NCI-H1694 treated with DMSO at 0.1 percent for 48 hours (cell line): ENCODE data around the gene EEPD1.
A peak's percentile ranks its signal among the peaks of the same experiment; 100 is the strongest.
"Not testable (repeated sequence)": the region's sequence is repeated elsewhere in the genome, so short reads cannot be mapped to it uniquely, and the experiment has no call there.

Experiments used
- DNase-seq: peaks from one replicate; lab custom pipeline; 2025; lab: John Stamatoyannopoulos, UW

EEPD1 gene

DNA sequence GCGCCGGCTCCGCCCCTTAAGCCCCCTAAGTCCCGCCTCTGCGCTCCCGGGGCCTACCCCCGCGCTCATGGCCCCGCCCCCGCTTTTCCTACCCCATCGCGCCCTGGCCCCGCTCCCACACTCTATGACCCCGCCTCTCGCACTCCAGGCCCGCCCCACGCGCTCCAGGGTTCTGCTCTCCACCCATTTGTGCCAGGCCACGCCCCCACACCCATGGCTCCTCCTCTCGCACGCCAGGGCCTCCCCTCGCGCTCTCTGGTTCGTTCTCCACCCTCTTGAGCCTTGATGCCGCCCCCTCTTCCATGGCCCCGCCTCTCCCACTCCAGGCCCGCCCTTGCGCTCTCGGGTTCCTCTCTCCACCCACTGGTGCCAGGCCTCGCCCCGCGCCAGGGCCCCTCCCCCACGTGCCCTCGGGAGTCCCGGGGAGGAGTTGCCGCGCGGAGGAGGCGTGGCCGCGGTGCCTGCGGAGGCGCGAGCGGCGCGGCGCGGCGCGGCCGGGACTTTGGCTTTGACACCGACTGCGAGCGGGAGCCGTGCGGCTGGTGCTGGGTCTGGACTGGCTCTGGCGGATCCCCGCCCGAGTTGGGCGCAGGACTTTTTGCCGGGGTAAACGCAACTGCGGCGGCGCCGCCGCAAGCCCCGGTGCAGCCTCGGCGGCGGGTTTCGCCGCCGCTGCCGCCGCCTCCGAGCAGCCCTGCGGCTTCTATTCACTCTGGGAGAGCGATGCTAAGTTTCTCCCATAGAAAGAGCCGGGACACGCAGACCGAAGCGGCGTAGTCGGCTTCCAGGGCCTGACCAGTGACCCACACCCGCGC, at the start of gene EEPD1:
TSS of gene EEPD1 (plus strand) at position 499 of the 815 bp plus-strand sequence. CDS start 1,071 bp downstream, outside the sequence.
- DNase-seq, result peak; percentile 97

DNA sequence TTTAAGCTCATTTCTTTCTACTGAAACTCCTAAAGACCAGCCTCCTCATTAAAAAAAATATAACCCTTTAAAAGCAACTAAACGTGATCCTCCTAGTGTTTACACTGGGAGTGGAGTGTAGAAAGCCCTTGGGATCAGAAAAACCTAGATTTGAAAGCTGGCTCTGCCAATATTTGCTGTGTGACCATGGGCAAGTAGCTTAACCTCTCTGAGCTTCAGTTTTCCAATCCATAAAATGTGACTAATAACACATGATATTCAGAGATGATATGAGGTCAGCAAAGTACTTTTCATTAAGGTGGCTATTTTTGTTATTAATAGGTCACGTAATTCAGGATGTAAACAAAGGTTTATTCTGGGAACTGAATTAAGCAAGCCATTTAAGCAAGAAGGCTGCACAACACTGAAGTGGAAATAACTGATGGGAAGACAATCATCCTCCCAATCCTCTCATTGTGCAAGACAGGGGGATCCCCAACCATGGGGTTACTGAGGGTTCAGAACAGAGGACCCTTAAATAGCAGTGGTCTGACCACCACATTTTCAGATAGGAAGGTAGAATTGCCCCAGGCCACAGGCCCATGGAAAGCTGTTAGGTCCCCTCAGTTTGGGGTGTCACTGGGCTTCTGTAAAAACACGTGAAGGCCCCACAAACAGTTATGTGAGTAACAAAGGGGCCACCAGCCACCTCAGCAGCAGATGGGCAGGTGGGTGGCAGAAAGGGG, 49.1 kb upstream of the EEPD1 start:
- DNase-seq, result no peak

DNA sequence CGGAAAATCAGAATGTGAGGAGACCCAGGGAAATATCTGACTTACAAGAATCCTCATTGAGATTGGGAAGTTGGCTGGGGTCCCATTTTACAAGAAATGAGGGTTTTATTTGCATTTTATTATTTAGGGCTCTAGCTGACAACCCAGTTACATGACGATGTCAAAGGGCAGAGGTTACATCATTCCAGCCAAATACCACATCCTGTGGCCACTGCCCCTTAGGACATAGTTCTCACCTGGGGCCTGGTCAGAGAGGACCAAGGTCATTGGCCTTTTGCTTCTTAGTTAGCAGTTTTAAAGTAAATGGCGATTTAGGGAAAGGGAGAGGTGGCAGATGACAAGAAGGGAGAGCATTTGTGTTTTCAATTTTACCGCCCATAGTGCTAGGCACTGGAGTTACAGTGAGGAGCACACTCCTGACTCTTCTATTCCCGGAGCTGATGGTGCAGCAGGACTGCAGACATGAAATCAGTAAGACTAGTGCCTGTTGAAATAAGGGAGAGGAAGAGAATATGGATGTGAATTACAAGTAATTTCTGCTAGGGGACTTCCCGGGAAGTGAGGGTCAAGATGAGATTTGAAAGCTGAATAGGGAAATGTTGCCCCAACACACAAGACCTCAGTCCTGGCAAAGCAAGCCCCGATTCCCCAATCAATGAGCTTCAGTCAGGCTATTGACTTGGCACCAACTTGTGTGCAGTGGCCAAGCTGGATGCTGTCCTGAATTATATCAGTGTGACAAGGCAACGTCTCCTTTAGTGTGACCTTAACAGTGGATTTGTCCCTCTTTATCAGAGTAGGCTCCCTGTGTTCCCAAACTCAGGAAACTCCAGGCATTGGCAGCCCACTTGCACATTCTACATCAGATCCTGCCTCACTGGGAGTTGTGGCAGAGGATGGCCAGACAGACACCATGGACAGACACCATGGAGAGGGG, 45.8 kb upstream of the EEPD1 start:
- DNase-seq, result not testable (repeated sequence)

DNA sequence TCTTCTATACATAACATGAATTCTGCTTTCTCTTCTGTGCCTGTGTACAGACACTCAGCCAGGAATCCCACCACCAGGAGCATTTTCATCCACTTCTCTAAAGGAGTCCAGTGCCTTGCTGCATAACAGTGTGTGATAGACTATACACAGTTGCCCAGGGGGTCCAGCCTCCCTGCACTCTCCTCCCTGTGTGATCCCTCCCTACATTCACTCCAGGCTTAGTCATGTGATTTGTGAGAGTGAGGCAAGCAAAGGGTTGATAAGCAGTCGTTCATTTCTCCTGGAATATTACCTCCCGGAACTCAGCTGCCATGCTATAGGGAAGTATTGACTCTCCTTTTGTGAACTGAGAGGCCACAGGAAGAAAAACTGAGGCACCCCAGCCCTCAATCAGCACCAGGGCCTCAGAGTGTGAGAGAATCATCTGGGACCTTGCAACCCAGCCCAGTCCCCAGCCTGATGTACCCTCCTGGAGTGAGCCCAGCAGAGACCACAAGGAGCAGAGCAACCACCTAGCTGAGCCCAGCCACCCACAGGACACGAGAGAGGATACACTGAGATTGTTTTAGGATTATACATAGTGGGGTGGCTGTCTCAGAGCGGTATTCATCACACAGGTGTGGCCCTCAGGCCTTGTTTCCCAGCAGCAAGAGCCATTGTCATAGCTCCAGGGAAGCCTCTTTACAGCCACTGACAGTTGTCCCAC, 45.0 kb upstream of the EEPD1 start:
- no peak for DNase-seq

DNA sequence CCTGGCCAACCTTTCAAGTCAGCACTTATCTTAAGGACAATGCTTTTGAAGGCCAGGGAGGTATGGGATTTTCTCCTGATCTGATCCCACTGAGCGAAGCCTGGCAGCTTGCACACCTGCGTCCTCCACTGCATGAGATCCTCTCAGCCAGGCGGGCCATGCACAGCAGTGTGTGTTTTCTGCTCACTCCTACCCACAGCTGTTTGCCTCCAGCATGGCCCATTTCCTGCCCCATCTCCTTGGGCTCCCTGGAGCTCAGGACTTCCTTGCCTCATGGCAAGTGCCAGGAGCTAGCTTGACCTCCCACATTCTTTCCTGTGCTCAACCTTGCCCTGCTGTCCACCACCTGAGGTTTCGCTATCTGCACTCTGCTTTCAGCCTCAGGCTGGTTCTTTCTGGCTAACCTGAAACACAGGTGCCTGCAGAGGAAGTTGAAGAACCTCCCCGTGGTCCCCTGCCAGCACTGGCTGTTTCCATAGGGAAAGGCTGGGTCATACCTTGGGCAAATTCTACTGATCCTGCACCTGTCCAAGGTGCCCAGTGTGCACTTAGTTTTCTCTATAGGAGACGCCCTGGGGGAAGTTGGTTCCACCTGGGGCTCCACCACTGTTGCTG, 43.9 kb upstream of the EEPD1 start:
- DNase-seq, result no peak

DNA sequence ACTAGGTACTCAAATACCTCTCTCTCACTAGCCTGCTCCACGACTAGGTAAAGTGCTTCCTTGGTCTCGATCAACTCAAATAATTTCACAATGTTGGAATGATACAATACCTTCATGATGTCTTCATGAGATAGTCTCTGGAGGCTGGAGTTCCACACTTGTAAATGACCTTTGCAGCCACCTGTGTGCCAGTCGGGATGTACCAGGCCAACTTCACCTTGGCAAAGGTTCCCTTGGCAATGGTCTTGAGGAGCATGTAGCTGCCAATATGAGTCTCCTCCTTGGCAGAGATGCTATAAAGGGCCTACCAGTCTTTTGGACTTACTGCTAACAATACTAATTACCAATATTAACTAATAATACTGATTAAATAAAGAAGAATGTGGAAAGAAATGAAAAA, 42.5 kb upstream of the EEPD1 start:
- no peak for DNase-seq

DNA sequence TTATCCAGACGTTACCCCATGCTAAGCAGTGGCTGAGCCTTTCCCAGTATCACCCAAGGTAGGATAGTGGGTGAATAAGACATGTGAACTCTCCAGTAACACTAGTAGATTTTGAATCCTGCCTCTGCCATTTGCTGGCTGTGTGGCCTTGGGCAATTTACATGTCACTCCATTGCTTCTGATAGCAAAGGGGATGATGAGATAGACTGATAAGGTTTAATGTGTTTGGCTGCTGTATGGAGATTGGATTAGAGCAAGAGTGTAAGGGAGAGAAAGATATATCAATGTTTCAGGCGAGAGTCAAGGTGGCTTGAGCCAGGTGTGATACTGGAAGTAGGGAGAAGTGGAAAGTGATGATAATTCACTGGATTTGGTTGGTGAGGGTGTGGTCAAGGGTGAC, 40.1 kb upstream of the EEPD1 start:
- no peak for DNase-seq

DNA sequence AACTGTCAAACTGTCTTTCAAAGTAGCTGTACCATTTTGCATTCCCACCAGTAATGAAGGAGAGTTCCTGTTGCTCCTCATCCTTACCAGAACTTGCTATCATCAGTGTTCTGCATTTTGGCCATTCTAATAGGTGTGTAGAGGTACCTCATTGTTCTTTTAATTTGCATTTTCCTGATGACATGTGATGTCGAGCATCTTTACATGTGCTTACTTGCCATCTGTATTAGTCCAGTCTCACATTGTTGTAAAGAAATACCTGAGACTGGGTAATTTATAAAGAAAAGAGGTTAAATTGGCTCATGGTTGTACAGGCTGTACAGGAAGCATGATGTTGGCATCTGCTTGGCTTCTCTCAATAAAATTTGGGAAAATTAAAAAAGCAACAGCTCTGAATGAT, 38.7 kb upstream of the EEPD1 start:
- DNase-seq, result no peak

DNA sequence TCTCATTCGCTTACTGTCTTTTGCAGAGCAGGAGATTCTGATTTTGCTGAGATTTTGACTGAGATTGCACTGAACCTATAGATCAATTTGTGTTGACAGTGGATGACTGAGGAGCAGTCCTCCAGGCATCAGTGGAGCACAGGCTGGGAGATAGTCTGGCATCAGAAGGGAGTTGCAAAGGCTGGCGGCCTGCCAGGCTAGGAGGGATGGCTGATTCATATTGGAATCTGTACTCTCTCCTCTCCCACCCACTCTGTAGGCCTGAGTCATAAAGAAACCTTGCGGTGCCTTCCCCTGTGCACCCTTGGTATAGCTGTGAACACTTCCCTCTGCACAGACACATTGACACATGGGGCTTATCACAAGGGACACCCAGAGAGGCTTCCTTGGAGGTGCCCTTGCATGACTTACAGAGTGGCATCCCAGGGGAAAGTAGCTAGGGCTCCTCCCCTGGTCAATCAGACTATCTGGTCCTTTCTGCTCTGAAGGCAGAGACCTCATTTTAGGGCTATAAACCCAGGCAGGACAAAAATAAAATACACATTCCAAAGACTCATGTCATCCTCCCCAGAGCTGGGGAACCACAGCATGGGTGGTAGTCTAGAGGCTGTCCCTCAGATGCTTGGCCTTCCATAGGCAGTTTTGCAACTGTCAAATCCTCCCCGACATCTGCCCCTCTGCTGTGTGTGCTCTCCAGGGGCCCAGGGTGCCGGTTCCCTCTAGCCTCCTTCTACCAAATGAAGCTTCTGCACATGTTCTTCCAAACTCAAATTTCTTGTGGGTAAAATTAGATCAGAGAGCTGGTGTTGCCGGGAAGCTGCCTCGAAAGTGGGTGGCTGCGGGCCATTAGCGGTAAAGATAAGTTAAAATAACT, 37.4 kb upstream of the EEPD1 start:
- DNase-seq, result peak; percentile 65

DNA sequence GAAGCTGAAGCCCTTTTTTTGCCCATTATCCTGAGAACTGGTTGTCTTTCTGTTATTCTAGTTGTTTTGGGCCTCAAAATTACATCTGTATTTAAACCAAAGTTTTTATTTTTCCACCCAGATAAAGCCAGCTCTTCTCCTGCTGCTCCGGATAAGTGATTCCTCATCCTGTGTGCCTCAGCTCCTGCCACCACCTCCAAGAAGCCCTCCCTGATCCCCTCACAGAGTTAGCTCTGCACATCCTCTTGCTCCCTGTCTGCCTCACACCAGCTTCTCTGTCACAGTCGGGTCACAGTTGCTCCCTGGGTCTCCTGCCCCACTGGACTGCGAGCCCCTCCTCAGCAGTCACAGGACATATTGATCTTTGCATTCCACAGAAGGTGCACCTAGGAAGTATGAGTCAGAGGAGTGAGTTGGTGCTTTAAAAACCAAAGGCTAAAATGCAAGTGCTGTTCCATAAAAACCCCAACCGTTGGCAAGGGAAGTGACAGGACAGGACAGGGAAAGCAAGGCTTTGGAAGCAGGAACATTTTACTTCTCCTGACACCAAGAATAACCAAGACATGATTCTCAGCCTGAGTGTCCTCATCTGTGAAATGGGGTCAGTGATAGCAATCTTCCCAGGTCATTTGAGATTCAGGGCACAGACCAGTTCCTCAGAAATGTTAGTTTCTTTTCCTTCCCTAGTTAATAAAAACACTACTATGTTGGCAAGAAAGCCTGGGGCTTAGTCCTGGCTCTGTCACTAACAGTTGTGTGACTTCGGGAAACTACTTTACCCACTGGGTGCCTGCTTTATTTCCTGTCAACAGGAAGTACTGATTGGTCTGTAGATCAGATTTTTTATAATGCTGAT, 36.5 kb upstream of the EEPD1 start:
- no peak for DNase-seq

DNA sequence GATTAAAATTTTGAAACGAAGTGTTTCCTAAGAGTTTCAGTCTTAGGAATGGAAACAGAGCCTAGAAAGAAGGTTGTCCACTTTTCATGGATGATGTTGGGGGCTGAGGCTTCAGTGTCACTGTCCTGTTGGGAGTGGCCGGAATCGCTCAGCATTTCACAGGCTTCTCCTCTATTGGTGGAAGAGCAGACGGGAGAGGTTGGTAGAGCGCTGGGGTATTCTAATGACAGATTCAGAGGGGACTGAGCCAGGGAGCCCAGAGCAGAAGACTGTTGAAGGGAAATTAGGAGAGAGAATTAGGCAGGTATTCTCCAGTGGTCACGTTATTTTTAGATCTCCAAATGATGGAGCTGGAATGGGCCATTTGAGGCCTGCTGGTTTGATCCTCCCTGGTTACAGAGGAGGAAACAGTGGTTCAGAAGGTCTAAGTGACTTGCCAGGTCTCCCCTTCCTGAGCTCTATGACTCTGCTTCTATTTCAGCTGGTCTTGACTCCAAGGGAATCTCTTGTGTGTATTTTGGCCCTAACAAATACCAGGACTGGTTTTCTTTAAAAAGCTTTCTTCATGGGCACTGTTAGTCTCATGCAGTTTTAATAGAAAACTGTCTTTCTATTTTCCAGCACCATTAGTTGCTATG, 35.7 kb upstream of the EEPD1 start:
- no peak for DNase-seq

DNA sequence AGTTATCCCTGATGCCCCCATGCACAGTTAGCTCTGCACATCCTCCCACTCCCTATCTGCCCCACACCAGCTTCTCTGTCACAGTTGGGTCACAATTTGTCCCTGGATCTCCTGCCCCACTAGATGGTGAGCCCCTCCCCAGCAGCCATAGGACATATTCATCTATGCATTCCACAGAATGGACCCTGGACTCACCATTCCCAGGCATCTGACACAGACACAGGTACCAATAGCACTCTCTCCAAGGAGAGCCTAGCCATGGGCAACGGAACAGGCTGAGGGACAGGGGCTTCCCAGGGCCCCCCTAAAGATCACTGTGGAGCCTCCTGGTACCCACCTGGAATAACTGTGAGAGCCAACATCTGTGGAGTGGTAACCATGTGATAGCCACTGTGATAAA, 34.7 kb upstream of the EEPD1 start:
- DNase-seq, result no peak

DNA sequence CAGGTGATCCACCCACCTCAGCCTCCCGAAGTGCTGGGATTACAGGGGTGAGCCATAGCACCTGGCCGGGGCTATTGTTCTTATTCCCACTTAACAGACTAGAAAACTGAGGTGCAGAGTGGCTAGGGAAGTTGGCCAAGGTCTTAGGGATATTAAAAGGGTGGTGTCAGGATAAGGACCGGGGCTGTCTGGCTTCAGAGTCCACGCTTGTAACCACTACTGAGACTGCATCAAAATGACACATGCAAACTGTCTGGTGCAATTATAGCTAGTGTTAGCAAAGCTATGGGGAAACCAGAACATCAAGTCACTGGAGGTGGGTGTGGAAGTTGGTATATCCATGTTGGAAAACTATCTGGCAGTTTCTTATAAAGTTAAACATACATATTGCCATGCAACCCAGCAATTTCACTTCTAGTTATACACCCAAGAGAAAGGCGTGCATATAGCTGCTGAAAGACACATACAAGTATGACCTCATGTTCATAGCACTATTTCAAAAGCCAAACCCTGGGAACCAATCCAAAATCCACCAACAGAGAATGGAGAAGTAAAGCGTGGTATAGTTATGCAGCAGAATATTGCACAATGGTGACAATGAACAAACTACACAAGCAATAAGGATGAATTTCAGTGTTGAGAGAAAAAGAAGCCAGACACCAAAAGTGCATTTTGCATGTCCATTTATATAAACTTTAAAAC, 33.9 kb upstream of the EEPD1 start:
- DNase-seq, result no peak

DNA sequence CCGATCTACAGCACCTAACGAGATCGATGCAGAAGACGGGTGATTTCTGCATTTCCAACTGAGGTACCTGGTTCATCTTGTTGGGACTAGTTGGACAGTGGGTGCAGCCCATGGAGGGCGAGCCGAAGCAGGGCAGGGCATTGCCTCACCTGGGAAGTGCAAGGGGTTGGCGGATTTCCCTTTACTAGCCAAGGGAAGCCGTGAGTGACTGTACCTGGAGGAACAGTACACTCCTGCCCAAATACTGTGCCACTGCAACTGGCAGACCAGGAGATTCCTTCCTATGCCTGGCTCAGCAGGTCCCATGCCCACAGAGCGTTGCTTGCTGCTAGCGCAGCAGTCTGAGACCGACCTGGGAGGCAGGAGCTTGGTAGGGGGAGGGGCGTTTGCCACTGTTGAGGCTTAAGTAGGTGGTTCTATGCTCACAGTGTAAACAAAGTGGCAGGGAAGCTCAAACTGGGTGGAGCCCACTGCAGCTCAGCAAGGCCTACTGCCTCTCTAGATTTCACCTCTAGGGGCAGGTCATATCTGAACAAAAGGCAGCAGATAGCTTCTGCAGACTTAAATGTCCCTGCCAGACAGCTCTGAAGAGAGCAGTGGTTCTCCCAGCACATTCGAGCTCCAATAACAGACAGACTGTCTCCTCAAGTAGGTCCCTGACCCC, 32.9 kb upstream of the EEPD1 start:
- DNase-seq, result not testable (repeated sequence)

DNA sequence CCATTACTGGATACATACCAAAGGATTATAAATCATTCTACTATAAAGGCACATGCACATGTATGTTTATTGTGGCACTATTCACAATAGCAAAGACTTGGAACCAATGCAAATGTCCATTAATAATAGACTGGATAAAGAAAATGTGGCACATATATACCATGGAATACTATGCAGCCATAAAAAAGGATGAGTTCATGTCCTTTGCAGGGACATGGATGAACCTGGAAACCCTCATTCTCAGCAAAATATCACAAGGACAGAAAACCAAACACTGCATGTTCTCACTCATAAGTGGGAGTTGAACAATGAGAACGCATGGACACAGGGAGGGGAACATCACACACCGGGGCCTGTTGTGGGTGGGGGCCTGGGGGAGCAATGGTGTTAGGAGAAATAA, 27.4 kb upstream of the EEPD1 start:
- DNase-seq, result not testable (repeated sequence)

DNA sequence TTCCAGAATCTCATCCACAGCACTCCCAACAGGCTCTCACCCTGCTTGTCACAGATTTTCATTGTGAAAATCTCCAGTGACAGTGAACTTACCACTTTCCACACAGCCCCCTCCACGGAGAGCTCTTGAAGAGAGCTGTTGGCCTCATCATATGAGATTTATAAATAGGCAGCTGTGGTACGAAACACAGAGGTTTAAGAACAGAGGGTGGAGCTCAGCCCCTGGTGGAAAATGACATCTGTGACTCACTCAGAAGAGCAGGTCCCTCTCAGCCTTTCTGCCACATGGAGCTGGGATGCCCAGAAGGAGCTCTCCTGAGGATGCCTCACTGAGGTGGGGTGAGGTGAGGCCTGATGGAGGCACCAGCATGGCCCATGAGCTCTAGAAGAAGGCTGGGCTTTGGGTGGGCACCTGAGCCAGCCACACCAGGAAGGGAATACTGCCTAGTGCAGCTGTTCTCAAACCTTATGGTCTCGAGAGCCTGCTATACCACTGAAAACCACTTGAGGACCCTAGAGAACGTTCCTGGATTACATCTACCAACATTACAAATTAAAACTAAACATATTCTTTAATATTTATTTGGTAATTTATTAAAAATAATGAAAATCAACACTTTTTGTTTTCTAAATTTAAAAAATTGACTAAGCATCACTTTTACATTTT, 25.8 kb upstream of the EEPD1 start:
- DNase-seq, result peak; percentile 82

DNA sequence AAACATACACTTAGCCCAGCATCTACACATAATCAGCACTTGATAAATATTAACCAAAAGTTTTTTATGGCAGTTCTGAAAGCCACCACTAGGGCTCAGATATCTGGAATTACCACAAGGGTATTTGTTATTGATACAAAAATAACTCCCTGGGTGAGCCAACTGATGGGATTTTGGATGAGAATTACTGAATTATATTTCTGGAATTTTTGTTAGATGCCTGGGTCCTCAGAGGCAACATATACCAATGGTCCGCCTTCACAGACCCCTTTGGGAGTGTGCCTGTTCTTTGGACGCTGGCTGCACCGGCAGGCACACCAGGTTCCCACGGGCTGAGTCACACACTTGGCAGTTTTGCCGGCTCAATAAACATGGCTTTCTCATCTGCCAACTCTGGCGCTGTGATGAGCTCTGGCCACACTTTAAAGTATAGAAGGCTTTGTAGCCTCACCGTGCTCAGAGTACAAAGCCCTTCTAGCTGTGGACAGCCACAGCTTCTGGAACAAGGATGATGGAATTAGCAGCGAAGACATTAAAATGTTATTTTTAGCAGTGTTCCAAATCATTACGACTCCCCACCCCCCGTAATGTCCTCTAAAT, 24.5 kb upstream of the EEPD1 start:
- peak; percentile 91 for DNase-seq
